ENCODE results near the gene NPY2R.

GRCh38 chr4:155170569-155170968 is 37.9 kb upstream of the NPY2R start:
- TF ChIP-seq CTCF (IDR thresholded peaks at IDR 0.05), result peak in 2 of 7 experiments; percentile 7 to 47
- no peak for TF ChIP-seq POLR2A (IDR thresholded peaks at IDR 0.05)

All from body of pancreas (tissue), 4 donors.